Smooth muscle cell (in vitro differentiated cells): ENCODE data around the gene GOLGA6B. TPM values are rescaled to one million over a fixed set of nuclear protein-coding genes. Genes with fewer than 3 reads are reported as not detected.
"Not testable (repeated sequence)": the region's sequence is repeated elsewhere in the genome, so short reads cannot be mapped to it uniquely, and the experiment has no call there.

Experiments
- DNase-seq: peaks from one replicate; lab custom pipeline; 2025; ENCODE audit not compliant: unreplicated experiment; lab: John Stamatoyannopoulos, UW
- H2AFZ ChIP-seq: fragments of 200-600 bp; sonication (generic); 2 replicates; pipeline ENCODE4 v1.6.0; 2016; ENCODE audit warnings: antibody characterized with exemption, low read depth, mild to moderate bottlenecking
- H3F3A ChIP-seq: fragments of 200-600 bp; sonication (generic); 2 replicates; pipeline ENCODE4 v1.6.0; 2017; ENCODE audit warnings: antibody characterized with exemption, low read depth
- H3K27ac ChIP-seq: fragments of 200-600 bp; sonication (generic); 2 replicates; pipeline ENCODE4 v1.5.1; 2016; ENCODE audit warnings: low read depth, mild to moderate bottlenecking
- H3K27me3 ChIP-seq: fragments of 200-600 bp; sonication (generic); 2 replicates; pipeline ENCODE4 v1.6.1; 2016; ENCODE audit warnings: low read depth, mild to moderate bottlenecking
- H3K36me3 ChIP-seq: fragments of 200-600 bp; sonication (generic); 2 replicates; pipeline ENCODE4 v1.5.1; 2016; ENCODE audit warnings: low read depth
- H3K4me1 ChIP-seq: fragments of 200-600 bp; sonication (generic); 2 replicates; pipeline ENCODE4 v1.5.1; 2016; ENCODE audit warnings: low read depth
- H3K4me2 ChIP-seq: fragments of 200-600 bp; sonication (generic); 2 replicates; pipeline ENCODE4 v1.6.0; 2016; ENCODE audit warnings: mild to moderate bottlenecking
- H3K4me3 ChIP-seq: fragments of 200-600 bp; sonication (generic); 2 replicates; pipeline ENCODE4 v1.5.1; 2016; ENCODE audit warnings: mild to moderate bottlenecking
- H3K79me2 ChIP-seq: fragments of 200-600 bp; sonication (generic); 2 replicates; pipeline ENCODE4 v1.6.0; 2016; ENCODE audit warnings: low read depth, mild to moderate bottlenecking
- H3K9ac ChIP-seq: fragments of 200-600 bp; sonication (generic); 2 replicates; pipeline ENCODE4 v1.6.0; 2016; ENCODE audit warnings: low read depth
- H3K9me3 ChIP-seq: fragments of 200-600 bp; sonication (generic); replicated peaks from 2 replicates; pipeline ENCODE4 v1.5.1; 2016; ENCODE audit warnings: low read depth
- H4K20me1 ChIP-seq: fragments of 200-600 bp; sonication (generic); 2 replicates; pipeline ENCODE4 v1.6.0; 2016; ENCODE audit warnings: low read depth
- WGBS: methylation state at CpG from one replicate; pipeline ENCODE4 v1.1.7; 2016; ENCODE audit warnings: low lambda C conversion rate; 5-methylcytosine and 5-hydroxymethylcytosine counted together
- polyA plus RNA-seq: library from polyadenylated mRNA; unstranded; fragments of >200 nt; fragmentation: Nextera tagmentation; extraction: Ambion mirVana; gene quantifications from 2 replicates; pipeline ENCODE4 v1.2.1, GENCODE V29; 2016
- total RNA-seq: library from RNA; depleted of rRNA; stranded (reverse); fragments of >200 nt; gene quantifications from 2 replicates; pipeline ENCODE4 v1.2.3, GENCODE V29; 2014
- TF ChIP-seq, protein P1 (sequence below): fragments of 200-600 bp; sonication (generic); IDR thresholded peaks from 2 replicates; pipeline ENCODE4 v1.5.1; 2017; ENCODE audit warnings: borderline replicate concordance, mild to moderate bottlenecking, antibody characterized with exemption; ENCODE audit not compliant: insufficient read depth, poor library complexity, severe bottlenecking

GOLGA6B gene
- total and polyA plus RNA-seq, 2 experiments from 2014 or later: not detected

DNA sequence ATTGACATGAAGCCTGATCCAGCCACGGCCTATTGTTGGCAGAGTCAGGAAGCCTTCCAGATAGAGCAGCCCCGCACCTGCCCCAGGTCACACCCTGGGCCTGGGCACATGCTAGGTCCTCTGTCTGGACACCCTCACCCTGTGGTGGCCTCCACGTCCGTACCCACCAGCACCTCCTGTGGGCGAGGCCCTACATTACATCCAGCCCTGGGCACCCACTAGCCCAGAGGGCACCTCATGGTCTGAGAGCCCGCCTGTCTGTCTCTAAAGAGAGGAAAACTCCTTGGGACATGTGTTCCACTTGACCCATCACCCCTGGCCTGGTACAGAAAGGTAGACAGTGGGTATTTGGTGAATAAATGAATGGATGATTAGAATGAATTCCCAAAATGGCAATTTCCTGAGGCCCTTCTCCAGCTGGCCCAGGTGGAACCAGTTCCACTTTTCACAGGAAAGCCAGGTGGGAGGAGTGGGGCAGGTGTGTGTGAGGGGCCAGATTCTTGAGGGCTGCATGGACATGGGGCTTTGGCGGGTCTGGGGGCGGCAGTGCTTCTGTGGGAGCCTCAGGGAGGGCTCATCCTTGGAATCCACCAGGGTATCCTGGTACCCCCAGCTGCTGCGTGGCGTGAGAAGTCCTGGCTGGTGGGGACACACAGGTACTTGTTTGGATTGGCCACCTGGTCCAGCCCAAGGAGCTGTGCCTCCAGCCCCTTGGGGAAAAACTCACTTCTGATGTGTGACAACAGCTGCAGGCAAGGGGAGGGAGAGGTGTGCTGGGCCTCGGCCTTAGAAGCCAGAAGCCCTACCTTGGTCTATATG is 26.0 kb upstream of the GOLGA6B start:
- not testable (repeated sequence) for H3K4me1 ChIP-seq, H3K9me3 ChIP-seq, H3K27me3 ChIP-seq, H3K79me2 ChIP-seq, H3K27ac ChIP-seq, DNase-seq, H3K9ac ChIP-seq, H3K4me2 ChIP-seq, H3K4me3 ChIP-seq, H3K36me3 ChIP-seq, H2AFZ ChIP-seq, H4K20me1 ChIP-seq, H3F3A ChIP-seq
- TF ChIP-seq, protein P1, sequence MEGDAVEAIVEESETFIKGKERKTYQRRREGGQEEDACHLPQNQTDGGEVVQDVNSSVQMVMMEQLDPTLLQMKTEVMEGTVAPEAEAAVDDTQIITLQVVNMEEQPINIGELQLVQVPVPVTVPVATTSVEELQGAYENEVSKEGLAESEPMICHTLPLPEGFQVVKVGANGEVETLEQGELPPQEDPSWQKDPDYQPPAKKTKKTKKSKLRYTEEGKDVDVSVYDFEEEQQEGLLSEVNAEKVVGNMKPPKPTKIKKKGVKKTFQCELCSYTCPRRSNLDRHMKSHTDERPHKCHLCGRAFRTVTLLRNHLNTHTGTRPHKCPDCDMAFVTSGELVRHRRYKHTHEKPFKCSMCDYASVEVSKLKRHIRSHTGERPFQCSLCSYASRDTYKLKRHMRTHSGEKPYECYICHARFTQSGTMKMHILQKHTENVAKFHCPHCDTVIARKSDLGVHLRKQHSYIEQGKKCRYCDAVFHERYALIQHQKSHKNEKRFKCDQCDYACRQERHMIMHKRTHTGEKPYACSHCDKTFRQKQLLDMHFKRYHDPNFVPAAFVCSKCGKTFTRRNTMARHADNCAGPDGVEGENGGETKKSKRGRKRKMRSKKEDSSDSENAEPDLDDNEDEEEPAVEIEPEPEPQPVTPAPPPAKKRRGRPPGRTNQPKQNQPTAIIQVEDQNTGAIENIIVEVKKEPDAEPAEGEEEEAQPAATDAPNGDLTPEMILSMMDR: peak; percentile 26
- 90% methylated on average over 11 of the region's 11 CpGs for WGBS

DNA sequence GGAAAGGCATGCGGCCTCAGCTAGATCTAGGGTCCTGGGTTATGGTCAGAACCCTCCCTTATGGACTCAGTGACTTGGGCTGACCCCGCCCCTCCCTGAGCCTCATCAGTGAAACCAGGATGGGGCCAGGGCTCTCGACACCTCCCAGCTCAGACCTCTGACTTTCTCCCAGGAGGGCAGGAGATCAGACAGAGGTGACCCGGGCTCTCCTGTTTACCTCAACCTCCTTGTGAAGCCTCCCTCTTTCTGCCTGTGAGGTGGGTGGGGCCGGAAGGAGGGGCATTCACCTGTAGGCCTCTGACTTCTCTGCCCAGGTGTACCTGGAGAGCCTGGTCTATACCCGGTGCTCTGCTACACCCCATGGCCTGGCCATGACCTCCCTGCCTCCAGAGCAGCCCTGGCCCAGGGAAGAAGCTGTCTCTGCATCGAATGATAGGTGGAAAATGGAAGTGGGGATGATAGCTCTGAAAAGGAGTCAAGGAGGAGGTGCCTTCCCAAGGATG is 25.4 kb upstream of the GOLGA6B start:
- not testable (repeated sequence) for H3K9ac ChIP-seq, H3K79me2 ChIP-seq, H2AFZ ChIP-seq, H4K20me1 ChIP-seq, H3K36me3 ChIP-seq, H3F3A ChIP-seq, H3K9me3 ChIP-seq, H3K4me1 ChIP-seq, H3K27ac ChIP-seq, H3K4me2 ChIP-seq, H3K4me3 ChIP-seq, DNase-seq, H3K27me3 ChIP-seq
- 82% methylated on average over 7 of the region's 7 CpGs for WGBS

- H2AFZ ChIP-seq: not testable (repeated sequence)
- peak overlapping the region; percentile 76 for H3K4me2 ChIP-seq
These were observed 17.8 kb upstream of the GOLGA6B start for GRCh38 chr15:72636519-72637282.

DNA sequence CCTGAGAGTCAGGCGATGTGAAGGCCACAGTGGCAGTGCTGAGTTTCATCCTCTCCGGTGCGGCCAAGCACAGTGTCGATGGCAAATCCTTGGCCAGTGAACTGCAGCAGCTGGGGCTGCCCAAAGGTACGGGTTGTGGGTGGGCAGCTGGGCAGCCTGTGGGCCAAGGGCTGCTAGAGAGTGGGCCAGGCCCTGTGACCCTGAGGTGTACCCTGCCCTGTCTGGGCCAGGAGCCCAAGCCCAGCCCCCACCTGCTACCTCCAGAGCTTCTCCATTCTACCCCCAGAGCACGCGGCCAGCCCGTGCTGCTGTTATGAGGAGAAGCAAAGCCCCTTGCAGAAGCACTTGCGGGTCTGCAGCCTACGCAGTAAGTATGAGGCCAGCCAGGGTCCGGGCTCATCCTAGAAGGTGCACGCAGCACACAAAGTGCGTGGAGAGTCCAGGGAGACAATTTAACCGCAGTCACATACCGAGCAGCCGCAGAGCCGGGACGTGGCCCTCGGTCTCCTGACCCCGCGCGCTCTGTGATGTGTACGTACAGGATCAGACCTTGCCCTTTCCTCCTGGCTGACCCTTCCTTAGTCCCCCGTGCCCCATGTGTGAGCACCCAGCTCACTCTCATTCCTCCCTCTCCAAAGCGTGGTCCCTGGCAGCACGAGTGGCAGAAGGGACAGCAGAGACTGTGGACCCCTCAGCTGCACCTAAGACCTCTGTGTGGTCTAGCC is 14.6 kb upstream of the GOLGA6B start:
- H3K4me3 ChIP-seq, H4K20me1 ChIP-seq, H3K4me1 ChIP-seq, H3K27ac ChIP-seq, H3F3A ChIP-seq, H3K27me3 ChIP-seq, H2AFZ ChIP-seq, DNase-seq, H3K9me3 ChIP-seq, H3K79me2 ChIP-seq, H3K9ac ChIP-seq, H3K4me2 ChIP-seq, H3K36me3 ChIP-seq: not testable (repeated sequence)
- no CpG with 5 or more reads among the region's 26 CpGs for WGBS

More at GRCh38 chr15:72636519-72637282, 17.8 kb upstream of the GOLGA6B start:
- H3K79me2 ChIP-seq, H3K9me3 ChIP-seq, H3K9ac ChIP-seq, H4K20me1 ChIP-seq, DNase-seq, H3K36me3 ChIP-seq, H3K27me3 ChIP-seq, H3F3A ChIP-seq, H3K4me1 ChIP-seq, H3K27ac ChIP-seq: not testable (repeated sequence)
- H3K4me3 ChIP-seq: peak overlapping the region; percentile 41
- WGBS: 15% methylated on average over 5 of the region's 43 CpGs

DNA sequence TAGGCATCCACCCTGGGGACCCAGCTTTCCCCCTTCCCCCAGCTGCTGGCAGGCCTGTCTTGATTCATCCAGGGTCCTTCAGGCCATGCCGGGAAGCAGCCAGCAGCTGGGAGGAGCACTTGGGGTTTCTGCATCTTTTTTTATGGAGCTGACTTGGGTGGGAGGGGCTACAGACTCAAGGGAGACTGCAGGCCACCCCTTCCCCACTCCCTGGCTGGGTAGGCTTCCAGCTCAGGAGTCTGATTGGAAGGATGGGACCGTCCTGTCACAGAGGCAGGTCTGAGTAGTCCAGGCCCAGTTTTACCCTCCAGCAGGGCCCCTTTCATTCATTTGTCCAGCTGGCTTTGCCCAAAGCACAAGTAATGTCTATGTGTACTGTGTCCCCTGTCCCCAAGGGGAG is 12.2 kb upstream of the GOLGA6B start:
- not testable (repeated sequence) for H2AFZ ChIP-seq, H3K4me3 ChIP-seq, H3K9ac ChIP-seq, H3K79me2 ChIP-seq, DNase-seq, H3K36me3 ChIP-seq, H3K9me3 ChIP-seq, H3K4me2 ChIP-seq, H4K20me1 ChIP-seq, H3K4me1 ChIP-seq, H3K27ac ChIP-seq, H3K27me3 ChIP-seq, H3F3A ChIP-seq
- no CpG with 5 or more reads among the region's 2 CpGs for WGBS

DNA sequence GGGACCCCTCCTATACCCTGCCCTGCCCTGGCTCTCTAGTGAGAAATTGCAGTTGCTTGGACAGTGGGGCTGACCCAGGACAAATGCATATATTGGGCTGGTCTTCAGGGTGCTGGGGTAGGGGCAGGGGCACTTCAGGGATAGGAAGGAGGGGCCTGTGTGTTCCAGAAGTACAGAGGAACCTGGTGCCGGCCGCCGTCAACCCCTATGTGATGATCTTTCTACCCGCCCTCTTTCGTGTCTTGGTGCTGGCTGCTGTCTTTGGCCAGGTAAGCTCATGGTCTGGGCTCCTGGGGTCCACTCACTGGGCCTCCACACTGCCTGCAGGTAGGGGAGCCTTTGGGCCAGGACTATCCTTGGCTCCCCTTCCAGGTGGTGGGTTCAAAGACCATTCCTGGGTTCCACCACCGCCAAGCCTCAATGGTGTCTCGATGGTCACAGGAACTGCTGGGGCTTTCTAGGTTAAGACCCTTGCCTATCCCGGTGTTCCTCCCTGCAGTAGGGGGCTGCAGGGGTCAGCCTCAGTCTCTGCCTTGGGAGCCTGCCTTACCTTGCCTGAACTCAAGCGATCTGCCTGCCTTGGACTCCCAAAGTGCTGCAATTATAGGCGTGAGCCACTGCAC is 5.8 kb upstream of the GOLGA6B start:
- not testable (repeated sequence) for H3K9ac ChIP-seq, H3K4me3 ChIP-seq, H3K27ac ChIP-seq, H3K4me1 ChIP-seq, DNase-seq, H4K20me1 ChIP-seq, H3K36me3 ChIP-seq, H3F3A ChIP-seq, H3K4me2 ChIP-seq, H3K9me3 ChIP-seq, H3K27me3 ChIP-seq, H3K79me2 ChIP-seq, H2AFZ ChIP-seq
- WGBS: 85% methylated on average over 8 of the region's 10 CpGs

DNA sequence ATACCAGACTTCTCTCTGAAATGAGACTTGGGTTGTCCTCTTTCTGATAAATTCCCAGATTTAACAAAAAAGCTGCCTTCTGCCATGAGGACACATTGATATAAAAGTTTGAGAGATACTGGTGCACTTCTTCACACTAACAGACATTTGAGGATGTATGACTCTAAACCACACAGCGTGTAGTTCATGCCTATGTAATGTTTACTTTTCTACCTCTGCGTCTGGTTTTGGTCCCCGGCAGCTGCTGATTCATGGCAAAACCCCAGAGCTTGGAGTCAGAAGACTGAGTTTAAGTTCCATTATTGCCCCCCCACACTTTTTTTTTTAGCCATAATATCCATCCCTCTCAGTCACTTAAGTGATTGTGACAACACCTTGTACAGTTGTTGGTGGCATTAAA is 1.5 kb downstream of the GOLGA6B start:
- not testable (repeated sequence) for H3K27me3 ChIP-seq, H3F3A ChIP-seq, H3K4me3 ChIP-seq, H3K9me3 ChIP-seq, H4K20me1 ChIP-seq, H3K36me3 ChIP-seq, H3K4me1 ChIP-seq, H3K4me2 ChIP-seq, H2AFZ ChIP-seq, DNase-seq, H3K9ac ChIP-seq, H3K79me2 ChIP-seq
- WGBS: no CpG with 5 or more reads among the region's 3 CpGs
- H3K27ac ChIP-seq: peak overlapping the region; percentile 53
